HCT116 (cell line): ENCODE measurements around the gene PRKCD. TPM values are rescaled to one million over a fixed set of nuclear protein-coding genes. Genes with fewer than 3 reads are reported as not detected.

Source experiments
- ATAC-seq: fragments of 200-7000 bp; cut with Tn5 transposase; 2 replicates; pipeline ENCODE4 v1.9.1; 2020; ENCODE audit warnings: mild to moderate bottlenecking, moderate library complexity
- BruUV-seq: library from RNA; stranded (reverse); fragments of 400-500 nt; replicated peaks from 2 replicates; lab custom pipeline; 2021; lab: Mats Ljungman, UMichigan
- CTCF ChIA-PET: fragments of 300-600 bp; sonication (Branson Sonifier 250); formaldehyde crosslinking; loops from one replicate; lab custom pipeline; 2021; ENCODE audit warnings: antibody characterized with exemption; lab: Charles Lee
- POLR2A ChIA-PET: fragments of 300-600, 350-600 bp; sonication (Branson Sonifier 250); formaldehyde crosslinking; loops from one replicate; lab custom pipeline; 2021; ENCODE audit warnings: antibody characterized with exemption; lab: Charles Lee
- RAD21 ChIA-PET, 2 experiments: fragments of 300-600 bp; sonication (Branson Sonifier 250); formaldehyde crosslinking; loops; one replicate each; lab custom pipeline; 2023; ENCODE audit warnings: low total read pairs in 2 of 2; ENCODE audit not compliant: uncharacterized antibody in 2 of 2, unreplicated experiment in 2 of 2, low non-redundant PET in 1 of 2; lab: Charles Lee
- DNase-seq: peaks from one replicate; pipeline ENCODE4 v3.0.0-alpha.2; 2010; ENCODE audit warnings: low read depth, low spot score
- H2AFZ ChIP-seq: fragments of 200-600 bp; shearing (Covaris generic), sonication (generic); 2 replicates; pipeline ENCODE4 v1.6.1; 2017; ENCODE audit warnings: low read depth, mixed run types, mixed read lengths, antibody characterized with exemption, low read length; ENCODE audit not compliant: poor library complexity, severe bottlenecking
- H3K27ac ChIP-seq: 2 replicates; pipeline ENCODE4 v1.5.1; 2012; ENCODE audit warnings: low read depth, low read length
- H3K27me3 ChIP-seq: fragments of 200-600 bp; sonication (generic); 2 replicates; pipeline ENCODE4 v1.6.1; 2016; ENCODE audit warnings: mixed run types, low read length, mixed read lengths; ENCODE audit not compliant: insufficient read depth
- H3K36me3 ChIP-seq, 2 experiments: fragments of 200-500 bp in 1 of 2; fragments of 200-600 bp in 1 of 2; sonication (Bioruptor generic) in 1 of 2; sonication (generic) in 1 of 2; 2 replicates each; pipeline versions ENCODE4 v1.5.1 to v1.6.1; 2014 to 2016; ENCODE audit warnings: low read length in 2 of 2, inconsistent platforms in 1 of 2, mixed read lengths in 1 of 2, mixed run types in 1 of 2; ENCODE audit not compliant: insufficient read depth in 2 of 2, control insufficient read depth in 1 of 2
- H3K4me1 ChIP-seq, 2 experiments: fragments of 200-600 bp in 1 of 2; sonication (generic) in 1 of 2; 2 replicates each; pipeline versions ENCODE4 v1.5.1 to v1.6.1; 2012 to 2017; ENCODE audit warnings: low read length in 2 of 2, inconsistent platforms in 1 of 2, mild to moderate bottlenecking in 1 of 2, mixed read lengths in 1 of 2, mixed run types in 1 of 2, moderate library complexity in 1 of 2; ENCODE audit not compliant: insufficient read depth in 2 of 2, control insufficient read depth in 1 of 2
- H3K4me2 ChIP-seq: fragments of 200-600 bp; sonication (generic); 2 replicates; pipeline ENCODE4 v1.6.1; 2017; ENCODE audit warnings: mixed run types, low read length, mixed read lengths
- H3K4me3 ChIP-seq, 2 experiments: fragments of 200-600 bp in 1 of 2; sonication (generic) in 1 of 2; replicated peaks in 1 of 2; 2 replicates each; pipeline ENCODE4 v1.5.1; 2011 to 2016; ENCODE audit warnings: low read length in 2 of 2, control low read depth in 1 of 2, low read depth in 1 of 2, mild to moderate bottlenecking in 1 of 2, mixed read lengths in 1 of 2, mixed run types in 1 of 2
- H3K79me2 ChIP-seq: fragments of 200-600 bp; sonication (generic); 2 replicates; pipeline ENCODE4 v1.6.1; 2017; ENCODE audit warnings: mild to moderate bottlenecking, mixed run types, low read length, moderate library complexity, mixed read lengths; ENCODE audit not compliant: insufficient read depth
- H3K9ac ChIP-seq: fragments of 200-600 bp; sonication (generic); 2 replicates; pipeline ENCODE4 v1.6.1; 2016; ENCODE audit warnings: low read length, mixed read lengths
- H3K9me2 ChIP-seq: fragments of 200-600 bp; sonication (generic), shearing (Covaris generic); 2 replicates; pipeline ENCODE4 v1.6.1; 2017; ENCODE audit warnings: mixed run types, mild to moderate bottlenecking, moderate library complexity; ENCODE audit not compliant: insufficient read depth
- H3K9me3 ChIP-seq, 2 experiments: fragments of 200-500 bp in 1 of 2; fragments of 200-600 bp in 1 of 2; sonication (Bioruptor generic) in 1 of 2; sonication (generic) in 1 of 2; 2 replicates each; pipeline ENCODE4 v1.6.1; 2014 to 2017; ENCODE audit warnings: low read length in 2 of 2, mixed read lengths in 2 of 2, inconsistent platforms in 1 of 2, low read depth in 1 of 2, mild to moderate bottlenecking in 1 of 2, mixed run types in 1 of 2, moderate library complexity in 1 of 2; ENCODE audit not compliant: control insufficient read depth in 1 of 2, insufficient read depth in 1 of 2
- H4K20me1 ChIP-seq: fragments of 200-600 bp; sonication (generic), shearing (Covaris generic); 2 replicates; pipeline ENCODE4 v1.6.1; 2017; ENCODE audit warnings: mixed run types, mild to moderate bottlenecking, moderate library complexity; ENCODE audit not compliant: insufficient read depth
- CBX3 ChIP-seq: IDR thresholded peaks from 2 replicates; pipeline ENCODE4 v1.6.1; 2012; ENCODE audit warnings: low read depth
- CEBPB ChIP-seq: IDR thresholded peaks from 2 replicates; pipeline ENCODE4 v1.6.1; 2012; ENCODE audit warnings: low read depth
- EGR1 ChIP-seq: IDR thresholded peaks from 2 replicates; pipeline ENCODE4 v1.6.1; 2012; ENCODE audit warnings: low read depth
- ELF1 ChIP-seq: IDR thresholded peaks from 2 replicates; pipeline ENCODE4 v1.6.1; 2012; ENCODE audit warnings: low read depth, borderline replicate concordance
- EZH2phosphoT487 ChIP-seq: fragments of 200-600 bp; IDR thresholded peaks from 2 replicates; pipeline ENCODE4 v1.6.1; 2018; ENCODE audit warnings: antibody characterized with exemption, borderline replicate concordance
- FOSL1 ChIP-seq: IDR thresholded peaks from 2 replicates; pipeline ENCODE4 v1.6.1; 2012; ENCODE audit warnings: low read depth
- JUND ChIP-seq: IDR thresholded peaks from 2 replicates; pipeline ENCODE4 v1.6.1; 2012
- POLR2A ChIP-seq: IDR thresholded peaks from 2 replicates; pipeline ENCODE4 v1.7.0; 2011; ENCODE audit warnings: borderline replicate concordance; ENCODE audit not compliant: insufficient read depth, insufficient read length; ENCODE audit errors: extremely low read depth
- POLR2AphosphoS5 ChIP-seq: IDR thresholded peaks from 2 replicates; pipeline ENCODE4 v1.6.1; 2011; ENCODE audit warnings: mild to moderate bottlenecking, low read depth, low read length, moderate library complexity
- RAD21 ChIP-seq: IDR thresholded peaks from 2 replicates; pipeline ENCODE4 v1.6.1; 2012; ENCODE audit warnings: low read depth, mild to moderate bottlenecking
- SIN3A ChIP-seq: IDR thresholded peaks from 2 replicates; pipeline ENCODE4 v1.6.1; 2012; ENCODE audit warnings: low read depth
- SRF ChIP-seq: IDR thresholded peaks from 2 replicates; pipeline ENCODE4 v1.6.1; 2012; ENCODE audit warnings: low read depth
- TCF7L2 ChIP-seq: IDR thresholded peaks from 2 replicates; pipeline ENCODE4 v1.7.0; 2011; ENCODE audit warnings: borderline replicate concordance, inconsistent platforms; ENCODE audit not compliant: insufficient read depth, insufficient read length; ENCODE audit errors: extremely low read depth
- ZFX ChIP-seq: fragments of 450-650 bp; IDR thresholded peaks from 2 replicates; pipeline ENCODE4 v1.6.1; 2017
- ZNF274 ChIP-seq: fragments of 200-500 bp; sonication (Bioruptor generic); IDR thresholded peaks from 2 replicates; pipeline ENCODE4 v1.6.1; 2014; ENCODE audit warnings: mild to moderate bottlenecking, low read depth, low read length, inconsistent platforms
- intact Hi-C: fragments of 100-400 bp; cut with micrococcal nuclease; formaldehyde crosslinking; loops from 2 replicates; pipeline ENCODE4 v1.10.0; 2022
- total RNA-seq: library from RNA; stranded (reverse); gene quantifications from one replicate; pipeline ENCODE4 v1.2.1, GENCODE V29; 2021; ENCODE audit not compliant: unreplicated experiment
- TF ChIP-seq, protein P1 (sequence below): IDR thresholded peaks from 2 replicates; pipeline ENCODE4 v1.6.1; 2012
- TF ChIP-seq, protein P2 (sequence below): IDR thresholded peaks from 2 replicates; pipeline ENCODE4 v1.6.1; 2011; ENCODE audit warnings: mild to moderate bottlenecking, low read length, moderate library complexity; ENCODE audit not compliant: insufficient replicate concordance; ENCODE audit errors: extremely low read depth
- TF ChIP-seq, protein P3 (sequence below): IDR thresholded peaks from 2 replicates; pipeline ENCODE4 v1.6.1; 2012
- TF ChIP-seq, protein P4 (sequence below), 3 experiments: fragments of 200-600 bp in 1 of 3; sonication (generic) in 1 of 3; IDR thresholded peaks in 2 of 3; conservative IDR thresholded peaks in 1 of 3; 2 replicates each; pipeline ENCODE4 v1.5.1; 2012 to 2017; ENCODE audit warnings: low read depth in 2 of 3, low read length in 2 of 3, antibody characterized with exemption in 1 of 3, borderline replicate concordance in 1 of 3, control low read depth in 1 of 3, mild to moderate bottlenecking in 1 of 3, mixed read lengths in 1 of 3, mixed run types in 1 of 3, moderate library complexity in 1 of 3; ENCODE audit not compliant: insufficient read depth in 1 of 3
- TF ChIP-seq, protein P5 (sequence below): IDR thresholded peaks from 2 replicates; pipeline ENCODE4 v1.6.1; 2012; ENCODE audit warnings: low read depth

PRKCD gene
- total RNA-seq, 1 experiment from 2014 or later = 34.4 TPM

DNA sequence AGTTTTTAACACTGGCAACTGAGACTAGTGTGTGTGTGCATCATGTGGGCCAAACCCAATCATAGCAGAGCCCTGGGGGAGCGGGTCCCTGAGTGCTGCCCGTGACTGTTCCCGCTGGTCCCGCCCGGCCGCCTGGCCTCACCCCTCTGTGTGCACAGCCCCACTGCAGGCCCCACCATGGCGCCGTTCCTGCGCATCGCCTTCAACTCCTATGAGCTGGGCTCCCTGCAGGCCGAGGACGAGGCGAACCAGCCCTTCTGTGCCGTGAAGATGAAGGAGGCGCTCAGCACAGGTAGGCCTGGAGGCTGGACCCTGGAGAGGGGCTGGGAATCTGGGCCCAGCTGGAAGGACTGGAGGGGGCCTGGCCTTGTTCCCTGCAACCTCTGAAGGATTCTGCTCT, 17.2 kb downstream of the PRKCD start:
- RAD21 ChIA-PET = no interaction called here
- POLR2A ChIA-PET = no interaction called here

More for the DNA sequence above, 17.2 kb downstream of the PRKCD start:
- Histone ChIP-seq H3K9ac (no peak overlapping the region), H3K36me3 (peaks cover 8 to 11% of the 10 kb centered on the region in 2 experiments; a peak in 3 of 4 replicates), H3K4me3 (no peak overlapping the region), H3K4me1 (no peaks in the 10 kb centered on the region; a peak in 1 of 4 replicates), H3K9me3 (no peaks in the 10 kb centered on the region), H4K20me1 (no peaks in the 10 kb centered on the region), H2AFZ (no peak overlapping the region), H3K4me2 (no peak overlapping the region), H3K27me3 (no peaks in the 10 kb centered on the region), H3K27ac (no peak overlapping the region), H3K79me2 (peaks cover 9% of the 10 kb centered on the region; the same call in 1 of the 2 replicates), H3K9me2 (no peaks in the 10 kb centered on the region)
- DNase-seq = no peak
- intact Hi-C loops = no loop called here
- ATAC-seq = no peak
- TF ChIP-seq CBX3 (no peak), SRF (no peak), ZNF274 (no peak), POLR2A (no peak), EGR1 (no peak), CEBPB (no peak), TCF7L2 (no peak), FOSL1 (no peak), JUND (no peak), SIN3A (no peak), EZH2phosphoT487 (no peak), RAD21 (no peak), ELF1 (no peak), ZFX (no peak), POLR2AphosphoS5 (no peak)
- TF ChIP-seq, protein P1, sequence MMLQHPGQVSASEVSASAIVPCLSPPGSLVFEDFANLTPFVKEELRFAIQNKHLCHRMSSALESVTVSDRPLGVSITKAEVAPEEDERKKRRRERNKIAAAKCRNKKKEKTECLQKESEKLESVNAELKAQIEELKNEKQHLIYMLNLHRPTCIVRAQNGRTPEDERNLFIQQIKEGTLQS = no peak
- TF ChIP-seq, protein P2, sequence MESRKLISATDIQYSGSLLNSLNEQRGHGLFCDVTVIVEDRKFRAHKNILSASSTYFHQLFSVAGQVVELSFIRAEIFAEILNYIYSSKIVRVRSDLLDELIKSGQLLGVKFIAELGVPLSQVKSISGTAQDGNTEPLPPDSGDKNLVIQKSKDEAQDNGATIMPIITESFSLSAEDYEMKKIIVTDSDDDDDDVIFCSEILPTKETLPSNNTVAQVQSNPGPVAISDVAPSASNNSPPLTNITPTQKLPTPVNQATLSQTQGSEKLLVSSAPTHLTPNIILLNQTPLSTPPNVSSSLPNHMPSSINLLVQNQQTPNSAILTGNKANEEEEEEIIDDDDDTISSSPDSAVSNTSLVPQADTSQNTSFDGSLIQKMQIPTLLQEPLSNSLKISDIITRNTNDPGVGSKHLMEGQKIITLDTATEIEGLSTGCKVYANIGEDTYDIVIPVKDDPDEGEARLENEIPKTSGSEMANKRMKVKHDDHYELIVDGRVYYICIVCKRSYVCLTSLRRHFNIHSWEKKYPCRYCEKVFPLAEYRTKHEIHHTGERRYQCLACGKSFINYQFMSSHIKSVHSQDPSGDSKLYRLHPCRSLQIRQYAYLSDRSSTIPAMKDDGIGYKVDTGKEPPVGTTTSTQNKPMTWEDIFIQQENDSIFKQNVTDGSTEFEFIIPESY = no peak
- TF ChIP-seq, protein P3, sequence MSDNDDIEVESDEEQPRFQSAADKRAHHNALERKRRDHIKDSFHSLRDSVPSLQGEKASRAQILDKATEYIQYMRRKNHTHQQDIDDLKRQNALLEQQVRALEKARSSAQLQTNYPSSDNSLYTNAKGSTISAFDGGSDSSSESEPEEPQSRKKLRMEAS = no peak
- TF ChIP-seq, protein P4, sequence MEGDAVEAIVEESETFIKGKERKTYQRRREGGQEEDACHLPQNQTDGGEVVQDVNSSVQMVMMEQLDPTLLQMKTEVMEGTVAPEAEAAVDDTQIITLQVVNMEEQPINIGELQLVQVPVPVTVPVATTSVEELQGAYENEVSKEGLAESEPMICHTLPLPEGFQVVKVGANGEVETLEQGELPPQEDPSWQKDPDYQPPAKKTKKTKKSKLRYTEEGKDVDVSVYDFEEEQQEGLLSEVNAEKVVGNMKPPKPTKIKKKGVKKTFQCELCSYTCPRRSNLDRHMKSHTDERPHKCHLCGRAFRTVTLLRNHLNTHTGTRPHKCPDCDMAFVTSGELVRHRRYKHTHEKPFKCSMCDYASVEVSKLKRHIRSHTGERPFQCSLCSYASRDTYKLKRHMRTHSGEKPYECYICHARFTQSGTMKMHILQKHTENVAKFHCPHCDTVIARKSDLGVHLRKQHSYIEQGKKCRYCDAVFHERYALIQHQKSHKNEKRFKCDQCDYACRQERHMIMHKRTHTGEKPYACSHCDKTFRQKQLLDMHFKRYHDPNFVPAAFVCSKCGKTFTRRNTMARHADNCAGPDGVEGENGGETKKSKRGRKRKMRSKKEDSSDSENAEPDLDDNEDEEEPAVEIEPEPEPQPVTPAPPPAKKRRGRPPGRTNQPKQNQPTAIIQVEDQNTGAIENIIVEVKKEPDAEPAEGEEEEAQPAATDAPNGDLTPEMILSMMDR (IDR thresholded peaks at IDR 0.05 in 2 of 3, conservative IDR thresholded peaks at IDR 0.05 in 1 of 3; ENCODE audit: borderline replicate concordance in 1 of 3, insufficient read depth in 1 of 3, low read depth in 2 of 3, low read length in 2 of 3) = no peak
- TF ChIP-seq, protein P5, sequence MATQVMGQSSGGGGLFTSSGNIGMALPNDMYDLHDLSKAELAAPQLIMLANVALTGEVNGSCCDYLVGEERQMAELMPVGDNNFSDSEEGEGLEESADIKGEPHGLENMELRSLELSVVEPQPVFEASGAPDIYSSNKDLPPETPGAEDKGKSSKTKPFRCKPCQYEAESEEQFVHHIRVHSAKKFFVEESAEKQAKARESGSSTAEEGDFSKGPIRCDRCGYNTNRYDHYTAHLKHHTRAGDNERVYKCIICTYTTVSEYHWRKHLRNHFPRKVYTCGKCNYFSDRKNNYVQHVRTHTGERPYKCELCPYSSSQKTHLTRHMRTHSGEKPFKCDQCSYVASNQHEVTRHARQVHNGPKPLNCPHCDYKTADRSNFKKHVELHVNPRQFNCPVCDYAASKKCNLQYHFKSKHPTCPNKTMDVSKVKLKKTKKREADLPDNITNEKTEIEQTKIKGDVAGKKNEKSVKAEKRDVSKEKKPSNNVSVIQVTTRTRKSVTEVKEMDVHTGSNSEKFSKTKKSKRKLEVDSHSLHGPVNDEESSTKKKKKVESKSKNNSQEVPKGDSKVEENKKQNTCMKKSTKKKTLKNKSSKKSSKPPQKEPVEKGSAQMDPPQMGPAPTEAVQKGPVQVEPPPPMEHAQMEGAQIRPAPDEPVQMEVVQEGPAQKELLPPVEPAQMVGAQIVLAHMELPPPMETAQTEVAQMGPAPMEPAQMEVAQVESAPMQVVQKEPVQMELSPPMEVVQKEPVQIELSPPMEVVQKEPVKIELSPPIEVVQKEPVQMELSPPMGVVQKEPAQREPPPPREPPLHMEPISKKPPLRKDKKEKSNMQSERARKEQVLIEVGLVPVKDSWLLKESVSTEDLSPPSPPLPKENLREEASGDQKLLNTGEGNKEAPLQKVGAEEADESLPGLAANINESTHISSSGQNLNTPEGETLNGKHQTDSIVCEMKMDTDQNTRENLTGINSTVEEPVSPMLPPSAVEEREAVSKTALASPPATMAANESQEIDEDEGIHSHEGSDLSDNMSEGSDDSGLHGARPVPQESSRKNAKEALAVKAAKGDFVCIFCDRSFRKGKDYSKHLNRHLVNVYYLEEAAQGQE = no peak
- CTCF ChIA-PET = no interaction called here
- BruUV-seq = no TSS peak
